Measurements from ENCODE around the gene HS3ST2.

GRCh38 chr16:22948058-22948602 is 134.2 kb downstream of the HS3ST2 start:
- TF ChIP-seq CTCF (IDR thresholded peaks at IDR 0.05; ENCODE audit: low read depth, low read length, poor library complexity, severe bottlenecking), result no peak
- TF ChIP-seq EZH2phosphoT487 (IDR thresholded peaks at IDR 0.05; ENCODE audit: borderline replicate concordance, low read length), result no peak
